Activated naive CD8-positive, alpha-beta T cell treated with anti-CD3 and anti-CD28 coated beads for 36 hours (primary cell): ENCODE data around the gene MEX3C. TPM values are rescaled to one million over a fixed set of nuclear protein-coding genes. Genes with fewer than 3 reads are reported as not detected.
A peak's percentile ranks its signal among the peaks of the same experiment; 100 is the strongest.

ENCODE experiments used
- DNase-seq: peaks from one replicate; pipeline ENCODE4 v3.0.0; 2021
- H3K27ac Mint-ChIP-seq: one replicate; pipeline ENCODE4 v1.8.0; 2022; ENCODE audit warnings: mild to moderate bottlenecking, moderate library complexity, mixed read lengths
- H3K27me3 Mint-ChIP-seq: one replicate; pipeline ENCODE4 v1.8.0; 2022; ENCODE audit warnings: mild to moderate bottlenecking, mixed read lengths
- H3K36me3 Mint-ChIP-seq: one replicate; pipeline ENCODE4 v1.8.0; 2021; ENCODE audit warnings: mild to moderate bottlenecking, mixed read lengths
- H3K4me1 Mint-ChIP-seq: one replicate; pipeline ENCODE4 v1.8.0; 2021; ENCODE audit warnings: mixed read lengths
- H3K4me3 Mint-ChIP-seq: one replicate; pipeline ENCODE4 v1.8.0; 2022; ENCODE audit warnings: mild to moderate bottlenecking, moderate library complexity, mixed read lengths
- H3K9me3 Mint-ChIP-seq: one replicate; pipeline ENCODE4 v1.8.0; 2022; ENCODE audit warnings: mixed read lengths
- total RNA-seq, 2 experiments: library from RNA; stranded (reverse); gene quantifications; one replicate each; pipeline ENCODE4 v1.2.3, GENCODE V29; 2021

The MEX3C gene
- 10 to 100 TPM; 66.9 to 68.5 TPM for total RNA-seq

GRCh38 chr18:51197661-51198424 lies at the start of gene MEX3C:
TSS of gene MEX3C (minus strand) at chr18:51197681. CDS start at chr18:51197320, 361 bp downstream.
- Mint-ChIP-seq H3K4me3 (peak within 1 kb of the TSS; percentile 97), H3K36me3 (peaks cover 31% of the 10 kb centered on the region), H3K4me1 (peaks cover 18% of the 10 kb centered on the region), H3K27ac (peak within 1 kb of the TSS; percentile 97), H3K9me3 (peaks cover 4% of the 10 kb centered on the region), H3K27me3 (no peaks in the 10 kb centered on the region)
- peak; percentile 98 for DNase-seq

GRCh38 chr18:51241226-51241625 lies 43.7 kb upstream of the MEX3C start:
- Mint-ChIP-seq H3K4me3 (no peak overlapping the region), H3K9me3 (no peaks in the 10 kb centered on the region), H3K27ac (no peak overlapping the region), H3K36me3 (no peaks in the 10 kb centered on the region), H3K27me3 (no peaks in the 10 kb centered on the region), H3K4me1 (peaks cover 3% of the 10 kb centered on the region)
- DNase-seq, result no peak

DNA sequence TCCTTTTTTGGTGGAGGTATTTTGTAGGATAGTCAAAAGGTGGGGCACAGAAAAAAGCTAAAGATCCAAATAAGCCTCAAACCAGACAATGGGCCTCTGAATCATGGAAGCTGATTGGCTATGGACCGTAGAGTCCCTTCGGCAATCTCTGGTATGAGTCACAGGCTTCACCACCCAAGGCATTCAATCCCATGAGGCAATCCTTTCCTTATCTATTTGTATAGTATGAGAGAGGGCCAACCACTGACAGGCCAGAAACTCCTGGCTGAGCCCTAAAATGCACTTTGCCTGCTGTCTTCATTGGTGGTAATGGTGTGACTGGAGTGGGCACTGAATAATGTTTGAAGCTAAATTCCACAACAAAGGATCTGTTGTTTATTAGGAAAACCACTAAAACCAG lies 38.7 kb upstream of the MEX3C start:
- peaks cover 4% of the 10 kb centered on the region for H3K27me3 Mint-ChIP-seq
- peaks cover 23% of the 10 kb centered on the region for H3K4me1 Mint-ChIP-seq
- H3K36me3 Mint-ChIP-seq, result no peaks in the 10 kb centered on the region
- peak overlapping the region; percentile 80 for H3K27ac Mint-ChIP-seq
- DNase-seq, result no peak
- H3K4me3 Mint-ChIP-seq, result no peak overlapping the region
- no peaks in the 10 kb centered on the region for H3K9me3 Mint-ChIP-seq

DNA sequence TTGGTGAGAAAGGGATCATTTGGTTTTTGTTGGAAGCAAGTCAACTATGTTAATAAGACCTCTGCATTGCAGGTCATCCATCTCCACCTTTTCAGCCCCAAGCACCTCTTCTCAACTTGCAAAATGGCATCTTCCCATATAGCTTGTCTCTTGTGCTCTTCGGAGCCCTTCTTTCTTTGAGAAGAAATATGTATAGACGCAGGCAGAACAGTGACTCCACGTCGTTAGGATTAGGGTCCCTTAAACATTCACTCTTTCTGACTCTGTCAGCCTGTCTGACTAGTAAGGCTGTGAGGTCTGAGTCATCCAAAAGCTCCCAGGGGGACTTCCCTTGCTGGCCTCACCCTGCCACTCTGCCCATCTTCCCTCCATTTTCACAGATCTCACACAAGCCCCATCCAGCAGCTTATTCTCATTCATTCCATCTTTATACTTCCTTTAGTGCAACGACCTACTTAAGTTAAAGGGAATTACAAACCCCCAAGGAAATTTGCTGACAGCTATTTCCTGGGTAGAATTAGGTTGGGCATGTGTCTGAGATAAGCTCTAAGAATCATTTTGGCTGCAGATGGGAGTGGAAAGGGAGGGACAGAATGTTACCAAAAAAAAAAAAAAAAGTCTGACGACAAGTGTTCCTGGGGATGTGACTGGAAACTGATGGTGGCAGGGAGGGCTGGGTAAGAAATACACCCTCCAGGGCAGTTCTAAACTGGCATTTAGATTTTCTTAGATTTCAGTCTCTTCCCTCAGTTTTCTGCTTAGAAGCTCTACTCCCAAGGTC lies 37.7 kb upstream of the MEX3C start:
- no peaks in the 10 kb centered on the region for H3K36me3 Mint-ChIP-seq
- peak overlapping the region; percentile 49 for H3K27ac Mint-ChIP-seq
- peak; percentile 53 for DNase-seq
- H3K4me3 Mint-ChIP-seq, result peak overlapping the region; percentile 40
- no peaks in the 10 kb centered on the region for H3K9me3 Mint-ChIP-seq
- H3K4me1 Mint-ChIP-seq, result peaks cover 23% of the 10 kb centered on the region
- peaks cover 4% of the 10 kb centered on the region for H3K27me3 Mint-ChIP-seq

- Mint-ChIP-seq H3K27me3 (peaks cover 4% of the 10 kb centered on the region), H3K4me3 (peak overlapping the region; percentile 35), H3K36me3 (no peaks in the 10 kb centered on the region), H3K9me3 (no peaks in the 10 kb centered on the region), H3K27ac (peak overlapping the region; percentile 49), H3K4me1 (peaks cover 23% of the 10 kb centered on the region)
- no peak for DNase-seq
Observed at GRCh38 chr18:51234117-51235008, 36.9 kb upstream of the MEX3C start.

DNA sequence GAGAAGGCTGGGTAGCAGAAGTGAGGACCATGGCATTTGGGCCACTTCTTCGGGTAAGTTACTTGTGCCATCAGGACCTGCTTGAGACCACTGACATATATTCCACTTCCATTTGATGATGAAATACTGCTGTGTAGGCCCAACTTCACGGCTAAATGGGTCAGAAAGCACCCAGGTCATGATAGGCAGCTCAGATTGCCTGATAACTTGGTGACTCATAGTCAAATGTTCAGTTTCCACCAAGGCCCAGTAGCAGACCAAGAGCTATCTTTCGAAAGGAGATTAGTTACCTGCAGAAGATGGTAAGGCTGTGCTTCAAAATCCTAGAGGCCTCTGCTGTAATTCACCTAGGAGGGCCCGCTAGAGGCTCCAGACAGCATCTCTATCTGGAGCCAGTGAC lies 31.8 kb upstream of the MEX3C start:
- Mint-ChIP-seq H3K36me3 (no peaks in the 10 kb centered on the region), H3K27me3 (peaks cover 4% of the 10 kb centered on the region), H3K4me3 (no peak overlapping the region), H3K4me1 (peaks cover 3% of the 10 kb centered on the region), H3K9me3 (no peaks in the 10 kb centered on the region), H3K27ac (no peak overlapping the region)
- no peak for DNase-seq

DNA sequence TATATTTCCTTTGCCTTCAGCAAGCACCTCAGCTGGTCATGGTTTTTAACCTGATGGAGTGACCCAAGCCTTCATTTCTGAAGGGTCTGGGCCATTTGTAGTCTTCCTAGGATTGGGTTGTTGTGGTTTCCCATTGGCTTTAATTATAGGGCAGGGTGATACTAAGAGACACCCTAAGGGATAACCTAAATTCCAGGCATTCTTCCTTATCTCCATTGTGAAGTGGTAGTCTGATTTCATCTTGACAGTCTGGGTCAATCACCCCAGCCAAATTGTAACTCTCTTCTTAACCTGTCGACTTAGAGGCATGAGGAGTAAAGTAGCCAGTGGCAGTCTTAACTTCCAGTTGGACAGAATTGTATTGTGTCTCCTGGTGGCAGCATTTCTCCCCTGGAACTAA lies 30.2 kb upstream of the MEX3C start:
- DNase-seq, result no peak
- H3K4me1 Mint-ChIP-seq, result no peaks in the 10 kb centered on the region
- peaks cover 1% of the 10 kb centered on the region for H3K36me3 Mint-ChIP-seq
- H3K27me3 Mint-ChIP-seq, result no peaks in the 10 kb centered on the region
- no peak overlapping the region for H3K27ac Mint-ChIP-seq
- H3K4me3 Mint-ChIP-seq, result no peak overlapping the region
- H3K9me3 Mint-ChIP-seq, result no peaks in the 10 kb centered on the region

GRCh38 chr18:51226587-51227350 lies 29.3 kb upstream of the MEX3C start:
- peaks cover 3% of the 10 kb centered on the region for H3K36me3 Mint-ChIP-seq
- H3K9me3 Mint-ChIP-seq, result no peaks in the 10 kb centered on the region
- H3K4me1 Mint-ChIP-seq, result no peaks in the 10 kb centered on the region
- no peaks in the 10 kb centered on the region for H3K27me3 Mint-ChIP-seq
- DNase-seq, result no peak
- no peak overlapping the region for H3K4me3 Mint-ChIP-seq
- no peak overlapping the region for H3K27ac Mint-ChIP-seq

DNA sequence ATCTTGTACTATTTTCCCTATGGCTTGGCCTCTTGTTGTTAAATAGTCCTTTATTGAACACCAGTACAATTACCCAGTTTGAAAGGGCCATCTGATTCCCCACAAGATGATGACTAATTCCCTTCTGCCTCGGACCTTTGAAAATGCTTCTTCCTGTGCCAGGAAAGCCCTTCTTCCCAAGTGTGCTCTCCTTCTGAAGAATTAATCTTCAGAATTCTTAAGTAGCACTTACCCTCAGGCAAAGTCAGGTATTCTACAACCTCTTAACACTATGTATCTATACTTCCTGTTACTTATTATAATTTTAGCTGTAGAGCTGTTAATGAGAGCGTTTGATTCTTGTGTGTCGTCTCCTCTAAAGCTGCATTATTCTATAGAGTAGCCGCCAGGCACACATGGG lies 28.6 kb upstream of the MEX3C start:
- Mint-ChIP-seq H3K4me3 (no peak overlapping the region), H3K9me3 (no peaks in the 10 kb centered on the region), H3K27me3 (peaks cover 4% of the 10 kb centered on the region), H3K36me3 (peaks cover 3% of the 10 kb centered on the region), H3K4me1 (no peaks in the 10 kb centered on the region), H3K27ac (no peak overlapping the region)
- DNase-seq, result no peak

- Mint-ChIP-seq H3K27me3 (no peaks in the 10 kb centered on the region), H3K9me3 (peaks cover 1% of the 10 kb centered on the region), H3K27ac (no peak overlapping the region), H3K4me3 (no peak overlapping the region), H3K4me1 (peaks cover 16% of the 10 kb centered on the region), H3K36me3 (no peaks in the 10 kb centered on the region)
- DNase-seq, result no peak
Observed at GRCh38 chr18:51212606-51213005, 15.1 kb upstream of the MEX3C start.

- DNase-seq, result peak; percentile 52
- H3K27me3 Mint-ChIP-seq, result no peaks in the 10 kb centered on the region
- H3K4me3 Mint-ChIP-seq, result no peak overlapping the region
- H3K36me3 Mint-ChIP-seq, result no peaks in the 10 kb centered on the region
- peaks cover 1% of the 10 kb centered on the region for H3K9me3 Mint-ChIP-seq
- H3K4me1 Mint-ChIP-seq, result peaks cover 16% of the 10 kb centered on the region
- peak overlapping the region; percentile 4 for H3K27ac Mint-ChIP-seq
Observed at GRCh38 chr18:51211552-51211951, 14.1 kb upstream of the MEX3C start.

DNA sequence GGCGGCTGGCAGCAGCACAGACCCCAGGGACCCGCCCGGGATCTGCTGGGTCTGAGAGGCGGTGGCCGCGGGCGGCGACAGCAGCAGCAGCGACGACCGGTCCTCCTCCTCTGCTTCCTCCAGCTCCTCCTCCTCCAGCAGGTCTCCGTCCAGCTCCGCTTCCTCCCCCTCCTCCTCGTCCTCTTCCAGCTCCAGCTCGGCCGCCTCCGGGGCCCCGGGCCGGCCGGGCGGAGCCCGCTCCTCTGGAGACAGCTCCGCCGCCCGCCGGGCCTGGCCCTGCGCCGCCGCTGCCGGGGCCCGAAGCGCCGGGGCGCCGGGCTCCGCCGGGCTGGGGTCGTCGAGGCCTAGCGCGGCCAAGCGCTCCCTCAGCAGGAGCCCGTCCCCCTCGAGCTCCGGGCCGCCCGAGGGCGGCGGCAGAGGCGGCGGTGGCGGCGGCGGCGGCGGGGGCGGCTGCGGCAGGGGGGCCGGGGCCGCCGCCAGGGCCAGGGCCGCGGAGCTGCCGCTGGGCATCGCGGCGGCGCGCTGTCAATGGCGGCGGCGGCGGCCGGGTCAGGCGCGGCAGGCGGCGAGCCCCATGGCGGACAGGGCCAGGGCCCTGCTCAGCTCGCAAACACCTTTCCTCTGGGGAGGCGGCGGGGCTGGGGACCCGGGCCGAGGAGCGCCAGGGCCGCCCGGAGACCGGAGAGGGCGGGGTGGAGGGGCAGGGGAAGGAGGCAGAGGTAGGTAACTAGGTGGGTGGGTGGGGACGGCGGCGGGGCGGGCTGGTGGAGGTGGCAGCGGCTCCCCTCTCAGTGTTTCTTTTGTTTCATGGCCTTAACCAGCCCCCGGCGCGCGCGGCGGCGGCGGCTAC lies 445 bp downstream of the MEX3C start:
- peaks cover 4% of the 10 kb centered on the region for H3K9me3 Mint-ChIP-seq
- peak overlapping the region; percentile 97 for H3K4me3 Mint-ChIP-seq
- H3K4me1 Mint-ChIP-seq, result peaks cover 25% of the 10 kb centered on the region
- H3K27me3 Mint-ChIP-seq, result no peaks in the 10 kb centered on the region
- DNase-seq, result no peak
- H3K27ac Mint-ChIP-seq, result peak overlapping the region; percentile 95
- peaks cover 35% of the 10 kb centered on the region for H3K36me3 Mint-ChIP-seq

DNA sequence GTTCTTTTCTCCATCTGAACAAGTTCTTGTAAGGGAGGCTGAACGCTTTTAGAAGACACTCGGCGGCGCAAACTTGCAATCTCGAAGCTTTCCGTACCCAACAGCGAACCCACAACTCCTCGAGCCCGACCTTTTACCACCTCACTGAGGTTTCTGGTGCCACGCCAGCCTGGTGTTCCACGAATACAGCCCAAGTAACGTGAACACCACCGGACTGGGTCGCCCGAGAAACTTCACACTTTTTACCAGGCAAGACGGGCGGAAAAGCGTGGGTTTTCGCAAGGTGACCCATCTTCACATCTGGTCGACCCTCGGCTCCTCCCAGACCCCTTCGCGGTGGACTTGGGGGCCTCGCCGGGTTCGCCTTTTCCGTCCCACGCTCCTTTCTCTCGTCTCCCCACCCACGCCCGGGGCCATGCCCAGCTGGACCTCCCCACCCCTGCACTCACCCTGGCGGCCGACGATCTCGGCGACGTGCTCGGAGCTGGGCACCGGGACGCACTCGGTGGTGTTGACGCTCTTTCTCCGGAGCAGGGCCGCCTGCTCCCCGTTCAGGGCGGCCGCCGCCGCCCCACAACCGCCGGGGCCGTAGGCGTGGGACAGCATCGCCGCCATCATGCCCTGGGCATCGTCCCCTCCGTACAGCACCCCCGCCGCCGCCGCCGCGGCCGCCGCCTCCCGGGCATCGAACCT lies 1.2 kb downstream of the MEX3C start:
- H3K4me3 Mint-ChIP-seq, result peak overlapping the region; percentile 97
- DNase-seq, result peak; percentile 60
- H3K27ac Mint-ChIP-seq, result peak overlapping the region; percentile 95
- peaks cover 4% of the 10 kb centered on the region for H3K9me3 Mint-ChIP-seq
- peaks cover 37% of the 10 kb centered on the region for H3K36me3 Mint-ChIP-seq
- H3K4me1 Mint-ChIP-seq, result peaks cover 32% of the 10 kb centered on the region
- no peaks in the 10 kb centered on the region for H3K27me3 Mint-ChIP-seq
